ENCODE data around the gene ECE1.

ECE1 gene

GRCh38 chr1:21299780-21300395, 9.6 kb upstream of the ECE1 start:
- no peak for DNase-seq (ENCODE audit: extremely low read depth, low read depth)
- TF ChIP-seq, protein P1, sequence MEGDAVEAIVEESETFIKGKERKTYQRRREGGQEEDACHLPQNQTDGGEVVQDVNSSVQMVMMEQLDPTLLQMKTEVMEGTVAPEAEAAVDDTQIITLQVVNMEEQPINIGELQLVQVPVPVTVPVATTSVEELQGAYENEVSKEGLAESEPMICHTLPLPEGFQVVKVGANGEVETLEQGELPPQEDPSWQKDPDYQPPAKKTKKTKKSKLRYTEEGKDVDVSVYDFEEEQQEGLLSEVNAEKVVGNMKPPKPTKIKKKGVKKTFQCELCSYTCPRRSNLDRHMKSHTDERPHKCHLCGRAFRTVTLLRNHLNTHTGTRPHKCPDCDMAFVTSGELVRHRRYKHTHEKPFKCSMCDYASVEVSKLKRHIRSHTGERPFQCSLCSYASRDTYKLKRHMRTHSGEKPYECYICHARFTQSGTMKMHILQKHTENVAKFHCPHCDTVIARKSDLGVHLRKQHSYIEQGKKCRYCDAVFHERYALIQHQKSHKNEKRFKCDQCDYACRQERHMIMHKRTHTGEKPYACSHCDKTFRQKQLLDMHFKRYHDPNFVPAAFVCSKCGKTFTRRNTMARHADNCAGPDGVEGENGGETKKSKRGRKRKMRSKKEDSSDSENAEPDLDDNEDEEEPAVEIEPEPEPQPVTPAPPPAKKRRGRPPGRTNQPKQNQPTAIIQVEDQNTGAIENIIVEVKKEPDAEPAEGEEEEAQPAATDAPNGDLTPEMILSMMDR (IDR thresholded peaks at IDR 0.05; ENCODE audit: low read depth, low read length) = no peak

- DNase-seq (ENCODE audit: extremely low read depth, low read depth) = no peak
- TF ChIP-seq, protein P1 (IDR thresholded peaks at IDR 0.05; ENCODE audit: low read depth, low read length) = no peak
Measured at GRCh38 chr1:21298981-21299391, 8.7 kb upstream of the ECE1 start.

DNA sequence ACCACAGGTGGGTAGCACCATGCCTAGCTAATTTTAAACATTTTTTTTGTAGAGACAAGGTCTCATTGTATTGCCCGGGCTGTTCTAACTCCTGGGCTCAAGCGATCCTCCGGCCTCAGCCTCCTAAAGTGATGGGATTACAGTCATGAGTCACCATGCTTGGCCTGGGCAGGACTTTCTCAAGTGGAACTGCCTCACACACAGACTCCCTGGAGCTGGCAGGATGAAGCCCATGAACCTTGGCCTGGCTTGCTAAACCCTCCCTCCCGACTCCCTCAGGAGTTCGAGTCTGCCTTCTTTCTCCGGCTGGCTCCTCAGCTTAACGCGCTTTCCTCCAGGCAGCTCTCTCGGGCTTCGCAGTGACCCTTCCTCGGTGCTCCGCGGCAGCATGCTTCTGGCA, 7.7 kb upstream of the ECE1 start:
- TF ChIP-seq, protein P1 (IDR thresholded peaks at IDR 0.05; ENCODE audit: low read depth, low read length) = no peak
- no peak for DNase-seq (ENCODE audit: extremely low read depth, low read depth)

GRCh38 chr1:21296509-21297354, 6.5 kb upstream of the ECE1 start:
- TF ChIP-seq, protein P1 (IDR thresholded peaks at IDR 0.05; ENCODE audit: low read depth, low read length) = no peak
- no peak for DNase-seq (ENCODE audit: extremely low read depth, low read depth)

DNA sequence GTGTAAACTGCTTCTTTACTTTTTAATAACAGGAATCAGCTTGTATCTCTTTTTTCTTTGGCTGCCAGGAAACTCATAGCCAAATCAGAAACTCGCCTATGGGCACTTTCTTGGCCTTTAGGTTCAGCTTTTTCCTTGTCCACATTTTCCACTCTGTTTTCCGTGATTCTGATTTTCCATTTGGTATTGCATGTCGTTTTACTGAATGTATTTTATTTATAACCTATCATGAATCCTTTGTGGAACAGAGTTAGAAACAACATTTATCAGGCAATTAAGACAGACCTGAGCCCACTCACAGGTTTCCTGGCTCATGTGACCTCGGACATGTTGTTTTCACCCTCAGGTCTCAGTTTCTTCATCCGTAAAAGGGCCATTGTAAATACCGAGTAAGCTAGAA, 5.3 kb upstream of the ECE1 start:
- no peak for DNase-seq (ENCODE audit: extremely low read depth, low read depth)
- TF ChIP-seq, protein P1 (IDR thresholded peaks at IDR 0.05; ENCODE audit: low read depth, low read length) = no peak

DNA sequence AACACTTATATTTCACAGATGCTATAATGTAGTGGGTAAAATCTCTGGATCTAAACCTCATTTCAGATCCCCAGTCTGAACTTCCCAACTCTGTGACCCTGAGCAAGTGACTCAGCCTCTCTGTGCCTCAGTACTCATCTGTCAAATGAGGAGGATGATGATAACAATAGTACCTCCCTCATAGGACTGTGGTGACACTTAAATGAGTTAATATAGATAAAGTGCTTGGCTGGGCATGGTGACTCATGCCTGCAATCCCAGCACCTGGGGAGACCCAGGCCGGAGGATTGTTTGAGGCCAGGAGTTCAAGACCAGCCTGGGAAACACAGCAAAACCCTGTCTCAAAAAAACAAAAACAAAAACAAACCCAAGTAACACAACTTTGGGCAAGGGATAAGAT, 4.7 kb upstream of the ECE1 start:
- DNase-seq (ENCODE audit: extremely low read depth, low read depth) = no peak
- TF ChIP-seq, protein P1 (IDR thresholded peaks at IDR 0.05; ENCODE audit: low read depth, low read length) = no peak

GRCh38 chr1:21294266-21294989, 4.2 kb upstream of the ECE1 start:
- TF ChIP-seq, protein P1 (IDR thresholded peaks at IDR 0.05; ENCODE audit: low read depth, low read length) = no peak
- DNase-seq (ENCODE audit: extremely low read depth, low read depth) = no peak
